GM23248 (cell line): ENCODE results near the gene FTL.

Source experiments
- EZH2 ChIP-seq: fragments of 200-600 bp; sonication (generic); IDR thresholded peaks from 2 replicates; pipeline ENCODE4 v1.6.1; 2018; ENCODE audit warnings: antibody characterized with exemption, mild to moderate bottlenecking; ENCODE audit not compliant: insufficient read depth, poor library complexity, severe bottlenecking
- EZH2phosphoT487 ChIP-seq: fragments of 200-600 bp; sonication (generic); IDR thresholded peaks from 2 replicates; pipeline ENCODE4 v1.6.1; 2018; ENCODE audit warnings: antibody characterized with exemption, moderate library complexity, mild to moderate bottlenecking, low read depth; ENCODE audit not compliant: insufficient read depth

DNA sequence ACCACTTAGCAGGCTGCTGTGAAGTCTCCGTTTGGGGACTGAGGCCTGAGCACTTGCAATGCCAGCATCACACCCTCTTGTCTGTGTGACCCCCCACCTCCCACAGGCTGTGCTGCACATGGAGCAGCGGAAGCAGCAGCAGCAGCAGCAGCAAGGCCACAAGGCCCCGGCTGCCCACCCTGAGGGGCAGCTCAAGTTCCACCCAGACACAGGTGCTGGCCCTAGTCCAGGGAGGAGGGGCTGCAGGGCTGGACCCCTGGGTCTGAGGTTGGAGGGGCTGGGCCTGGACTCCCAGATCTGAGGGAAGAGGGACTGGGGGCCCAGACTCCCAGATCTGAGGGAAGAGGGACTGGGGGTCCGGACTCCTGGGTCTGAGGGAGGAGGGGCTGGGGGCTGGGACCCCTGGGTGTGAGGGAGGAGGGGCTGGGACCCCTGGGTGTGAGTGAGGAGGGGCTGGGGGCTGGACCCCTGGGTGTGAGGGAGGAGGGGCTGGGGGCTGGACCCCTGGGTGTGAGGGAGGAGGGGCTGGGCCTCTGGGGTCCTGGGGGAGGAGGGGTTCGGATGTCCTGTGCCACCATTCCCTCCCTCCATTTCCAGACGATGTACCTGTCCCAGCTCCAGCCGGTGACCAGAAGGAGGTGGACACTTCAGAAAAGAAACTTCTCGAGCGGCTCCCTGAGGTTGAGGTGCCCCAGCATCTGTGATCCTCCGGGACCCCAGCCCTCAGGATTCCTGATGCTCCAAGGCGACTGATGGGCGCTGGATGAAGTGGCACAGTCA lies 43.2 kb upstream of the FTL start:
- TF ChIP-seq EZH2phosphoT487 (no peak), EZH2 (no peak)
